Hepatocyte (in vitro differentiated cells): Measurements from ENCODE around the gene NUS1.

Source experiments
- CTCF ChIP-seq: fragments of 200-600 bp; sonication (generic); IDR thresholded peaks from 2 replicates; pipeline ENCODE4 v1.5.1; 2016; ENCODE audit warnings: antibody characterized with exemption, mild to moderate bottlenecking; ENCODE audit not compliant: poor library complexity
- EZH2phosphoT487 ChIP-seq: fragments of 200-600 bp; sonication (generic); IDR thresholded peaks from one replicate; pipeline ENCODE4 v1.6.1; 2018; ENCODE audit warnings: antibody characterized with exemption, mild to moderate bottlenecking, low read depth, moderate library complexity; ENCODE audit not compliant: unreplicated experiment, severe bottlenecking

GRCh38 chr6:117733341-117733740 is 58.1 kb downstream of the NUS1 start:
- TF ChIP-seq CTCF: no peak
- no peak for TF ChIP-seq EZH2phosphoT487
